CD8-positive, alpha-beta memory T cell (primary cell): Measurements from ENCODE around the gene B3GAT1. TPM values are rescaled to one million over a fixed set of nuclear protein-coding genes. Genes with fewer than 3 reads are reported as not detected.
A peak's percentile ranks its signal among the peaks of the same experiment; 100 is the strongest.
"Not testable (repeated sequence)": the region's sequence is repeated elsewhere in the genome, so short reads cannot be mapped to it uniquely, and the experiment has no call there.

Experiments
- CTCF ChIA-PET: fragments of 350-600 bp; sonication (Branson Sonifier 250); formaldehyde crosslinking; loops from one replicate; lab custom pipeline; 2021; ENCODE audit warnings: antibody characterized with exemption; lab: Charles Lee
- POLR2A ChIA-PET: fragments of 350-600 bp; sonication (Branson Sonifier 250); formaldehyde crosslinking; loops from one replicate; lab custom pipeline; 2021; ENCODE audit warnings: antibody characterized with exemption; lab: Charles Lee
- DNase-seq, 5 donors: peaks; one replicate each; pipeline versions ENCODE4 v3.0.0 to v3.0.0-alpha.2; 2020 to 2022; ENCODE audit warnings: mixed read lengths in 1 of 5
- H3K27ac ChIP-seq: one replicate; pipeline ENCODE4 v1.7.0; 2013; ENCODE audit warnings: low read depth, mild to moderate bottlenecking, low read length, moderate library complexity
- H3K27me3 ChIP-seq: 2 replicates; pipeline ENCODE4 v1.7.0; 2013; ENCODE audit warnings: low read length, mild to moderate bottlenecking; ENCODE audit not compliant: insufficient read depth, poor library complexity, severe bottlenecking
- H3K36me3 ChIP-seq: 2 replicates; pipeline ENCODE4 v1.7.0; 2013; ENCODE audit warnings: mild to moderate bottlenecking, low read length, moderate library complexity; ENCODE audit not compliant: insufficient read depth
- H3K4me1 ChIP-seq: 2 replicates; pipeline ENCODE4 v1.7.0; 2013; ENCODE audit warnings: mild to moderate bottlenecking, low read length, moderate library complexity; ENCODE audit not compliant: insufficient read depth
- H3K4me3 ChIP-seq: 2 replicates; pipeline ENCODE4 v1.7.0; 2013; ENCODE audit warnings: mild to moderate bottlenecking, low read length
- H3K9me3 ChIP-seq: 2 replicates; pipeline ENCODE4 v1.7.0; 2013; ENCODE audit warnings: mild to moderate bottlenecking, low read length
- H3K27ac Mint-ChIP-seq, 8 donors: one replicate each; pipeline ENCODE4 v1.8.0; 2020 to 2021; ENCODE audit warnings: mixed read lengths in 8 of 8, mild to moderate bottlenecking in 6 of 8, inconsistent platforms in 3 of 8, moderate library complexity in 3 of 8
- H3K27me3 Mint-ChIP-seq, 2 donors: one replicate each; pipeline ENCODE4 v1.8.0; 2020 to 2021; ENCODE audit warnings: mixed read lengths in 2 of 2, mild to moderate bottlenecking in 1 of 2, moderate library complexity in 1 of 2
- H3K36me3 Mint-ChIP-seq, 3 donors: one replicate each; pipeline ENCODE4 v1.8.0; 2020 to 2021; ENCODE audit warnings: mixed read lengths in 3 of 3, inconsistent platforms in 1 of 3, mild to moderate bottlenecking in 1 of 3
- H3K4me1 Mint-ChIP-seq, 3 donors: one replicate each; pipeline ENCODE4 v1.8.0; 2020 to 2021; ENCODE audit warnings: mixed read lengths in 3 of 3, inconsistent platforms in 1 of 3, mild to moderate bottlenecking in 1 of 3
- H3K4me3 Mint-ChIP-seq, 7 donors: one replicate each; pipeline ENCODE4 v1.8.0; 2020 to 2021; ENCODE audit warnings: mixed read lengths in 7 of 7, mild to moderate bottlenecking in 6 of 7, moderate library complexity in 4 of 7, inconsistent platforms in 2 of 7
- H3K9me3 Mint-ChIP-seq, 5 donors: one replicate each; pipeline ENCODE4 v1.8.0; 2020 to 2022; ENCODE audit warnings: mixed read lengths in 5 of 5, mild to moderate bottlenecking in 3 of 5, moderate library complexity in 2 of 5, inconsistent platforms in 1 of 5
- polyA plus RNA-seq: library from polyadenylated mRNA; unstranded; fragments of 300-500 nt; fragmentation: Illumina TruSeq; gene quantifications from one replicate; pipeline ENCODE4 v1.2.3, GENCODE V29; 2021
- total RNA-seq, 2 experiments: library from RNA; stranded (reverse); gene quantifications; one replicate each; pipeline ENCODE4 v1.2.3, GENCODE V29; 2021

The B3GAT1 gene, protein sequence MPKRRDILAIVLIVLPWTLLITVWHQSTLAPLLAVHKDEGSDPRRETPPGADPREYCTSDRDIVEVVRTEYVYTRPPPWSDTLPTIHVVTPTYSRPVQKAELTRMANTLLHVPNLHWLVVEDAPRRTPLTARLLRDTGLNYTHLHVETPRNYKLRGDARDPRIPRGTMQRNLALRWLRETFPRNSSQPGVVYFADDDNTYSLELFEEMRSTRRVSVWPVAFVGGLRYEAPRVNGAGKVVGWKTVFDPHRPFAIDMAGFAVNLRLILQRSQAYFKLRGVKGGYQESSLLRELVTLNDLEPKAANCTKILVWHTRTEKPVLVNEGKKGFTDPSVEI
- under 1 TPM; 0.35 to 0.44 TPM for total RNA-seq
- polyA plus RNA-seq: 0.07 TPM

DNA sequence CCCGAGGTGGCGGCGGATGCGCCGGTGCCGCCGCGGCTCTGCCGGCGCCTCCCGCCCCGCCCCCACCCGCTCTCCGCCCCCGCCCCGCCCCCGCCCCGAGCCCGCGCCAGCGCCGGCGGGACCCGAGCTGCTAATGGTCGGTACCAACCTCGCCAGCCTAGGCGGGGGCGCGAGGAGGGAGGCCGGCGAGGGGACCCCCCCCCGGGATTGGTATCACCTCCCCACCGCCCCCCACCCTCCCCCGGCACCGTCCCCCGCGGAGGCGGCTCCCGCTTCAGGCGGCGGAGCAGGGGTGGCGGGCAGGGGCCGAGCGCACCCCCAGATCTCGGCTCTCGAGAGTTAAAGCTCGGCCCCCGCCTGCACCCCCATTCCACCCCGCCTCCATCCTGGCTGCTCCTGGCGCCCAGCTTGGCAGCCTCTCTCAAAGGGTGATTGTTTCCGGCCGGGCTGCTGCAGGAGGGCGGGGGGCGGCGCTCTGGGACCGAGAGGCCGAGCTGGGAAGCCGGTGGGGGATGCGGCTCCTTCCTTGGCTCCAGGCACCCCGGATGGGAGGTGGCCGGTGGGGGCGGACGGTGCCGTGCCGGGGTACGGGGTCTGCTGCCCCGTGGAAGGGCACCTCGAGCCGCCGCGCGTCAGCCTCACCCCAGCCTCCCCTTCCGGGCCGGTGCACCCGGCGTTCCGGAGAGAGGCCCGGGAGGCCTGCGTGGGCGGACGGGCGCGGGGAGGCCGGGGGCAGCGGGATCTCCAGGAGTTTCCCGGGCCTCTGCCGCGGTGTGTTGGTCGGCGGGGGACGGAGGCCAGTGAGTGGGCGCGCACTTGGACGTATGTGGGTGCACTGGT is at the start of gene B3GAT1:
Gene B3GAT1 (minus strand): TSS at position 40 of the 840 bp plus-strand sequence. CDS start 24,583 bp downstream, outside the sequence.
- Histone ChIP-seq H3K9me3 (no peaks in the 10 kb centered on the region), H3K27me3 (peaks cover 20% of the 10 kb centered on the region), H3K4me3 (peak within 1 kb of the TSS; percentile 49), H3K4me1 (peaks cover 15% of the 10 kb centered on the region), H3K36me3 (no peaks in the 10 kb centered on the region), H3K27ac (no peak within 1 kb of the TSS)
- peak in 1 of 5 donors; percentile 22 for DNase-seq
- peaks cover 46 to 55% of the 10 kb centered on the region in 2 donors for H3K27me3 Mint-ChIP-seq
- H3K36me3 Mint-ChIP-seq: no peaks in the 10 kb centered on the region
- POLR2A ChIA-PET: no interaction called here
- CTCF ChIA-PET: no interaction called here
- peak within 1 kb of the TSS; percentile 55 to 88 (median 78) for H3K4me3 Mint-ChIP-seq
- peaks cover 18 to 26% (median 23%) of the 10 kb centered on the region in 3 donors for H3K4me1 Mint-ChIP-seq
- H3K9me3 Mint-ChIP-seq: no peaks in the 10 kb centered on the region
- peak within 1 kb of the TSS in 3 of 8 donors; percentile 23 to 87 (median 52) for H3K27ac Mint-ChIP-seq

DNA sequence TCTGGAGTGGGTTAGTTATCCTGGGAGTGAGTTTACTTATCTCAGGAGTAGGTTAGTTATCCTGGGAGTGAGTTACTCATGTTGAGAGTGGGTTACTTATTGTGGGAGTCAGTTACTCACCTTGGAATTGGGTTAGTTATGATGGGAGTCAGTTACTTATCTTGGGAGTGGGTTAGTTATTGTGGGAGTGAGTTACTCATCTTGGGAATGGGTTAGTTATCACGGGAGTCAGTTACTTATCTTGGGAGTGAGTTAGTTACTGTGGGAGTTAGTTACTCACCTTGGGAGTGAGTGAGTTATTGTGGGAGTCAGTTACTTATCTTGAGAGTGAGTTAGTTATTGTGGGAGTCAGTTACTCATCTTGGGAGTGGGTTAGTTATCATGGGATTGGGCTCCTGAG is 49.6 kb upstream of the B3GAT1 start:
- peaks cover 0 to 16% (median 8%) of the 10 kb centered on the region in 5 donors for H3K9me3 Mint-ChIP-seq
- peaks cover 4% of the 10 kb centered on the region for H3K27me3 ChIP-seq
- H3K4me1 Mint-ChIP-seq: no peaks in the 10 kb centered on the region
- H3K4me3 Mint-ChIP-seq: no peak overlapping the region
- POLR2A ChIA-PET: no interaction called here
- H3K27me3 Mint-ChIP-seq: peaks cover 11 to 47% of the 10 kb centered on the region in 2 donors
- CTCF ChIA-PET: no interaction called here
- H3K36me3 ChIP-seq: no peaks in the 10 kb centered on the region
- H3K4me3 ChIP-seq: no peak overlapping the region
- H3K36me3 Mint-ChIP-seq: no peaks in the 10 kb centered on the region
- H3K9me3 ChIP-seq: peaks cover 6% of the 10 kb centered on the region
- DNase-seq: no peak
- H3K27ac Mint-ChIP-seq: no peak overlapping the region
- H3K4me1 ChIP-seq: no peaks in the 10 kb centered on the region
- no peak overlapping the region for H3K27ac ChIP-seq

DNA sequence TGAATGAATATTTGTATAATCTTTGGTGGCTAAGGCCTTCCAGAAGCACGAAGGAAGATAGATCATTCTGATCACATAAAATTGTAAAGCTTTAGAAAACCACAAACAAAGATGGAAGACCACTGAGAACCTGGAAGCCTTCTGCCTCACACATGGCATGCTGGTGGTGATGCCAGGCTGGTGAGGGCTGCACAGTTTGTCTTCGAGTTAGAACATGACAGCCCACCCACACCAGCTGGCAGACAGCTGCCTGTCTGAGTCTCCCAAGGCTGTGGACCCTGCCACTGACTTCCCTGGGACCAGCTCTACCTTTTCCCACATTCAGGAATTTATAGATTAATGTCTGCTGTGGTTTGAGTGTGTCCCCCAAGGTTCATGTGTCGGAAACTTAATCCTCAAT is 48.8 kb upstream of the B3GAT1 start:
- H3K9me3 ChIP-seq: peaks cover 7% of the 10 kb centered on the region
- no peaks in the 10 kb centered on the region for H3K27me3 ChIP-seq
- no peaks in the 10 kb centered on the region for H3K36me3 Mint-ChIP-seq
- H3K36me3 ChIP-seq: no peaks in the 10 kb centered on the region
- H3K27ac ChIP-seq: no peak overlapping the region
- CTCF ChIA-PET: interaction anchor here (2.4 kb wide), 1 partner anchor 16 kb away, joined by 7 read pairs; no protein-coding TSS in a partner anchor
- H3K4me3 ChIP-seq: no peak overlapping the region
- no peak for DNase-seq
- no peaks in the 10 kb centered on the region for H3K4me1 Mint-ChIP-seq
- H3K4me3 Mint-ChIP-seq: no peak overlapping the region
- POLR2A ChIA-PET: no interaction called here
- no peaks in the 10 kb centered on the region for H3K4me1 ChIP-seq
- peaks cover 0 to 20% (median 16%) of the 10 kb centered on the region in 5 donors for H3K9me3 Mint-ChIP-seq
- H3K27ac Mint-ChIP-seq: no peak overlapping the region
- peaks cover 9 to 45% of the 10 kb centered on the region in 2 donors for H3K27me3 Mint-ChIP-seq

DNA sequence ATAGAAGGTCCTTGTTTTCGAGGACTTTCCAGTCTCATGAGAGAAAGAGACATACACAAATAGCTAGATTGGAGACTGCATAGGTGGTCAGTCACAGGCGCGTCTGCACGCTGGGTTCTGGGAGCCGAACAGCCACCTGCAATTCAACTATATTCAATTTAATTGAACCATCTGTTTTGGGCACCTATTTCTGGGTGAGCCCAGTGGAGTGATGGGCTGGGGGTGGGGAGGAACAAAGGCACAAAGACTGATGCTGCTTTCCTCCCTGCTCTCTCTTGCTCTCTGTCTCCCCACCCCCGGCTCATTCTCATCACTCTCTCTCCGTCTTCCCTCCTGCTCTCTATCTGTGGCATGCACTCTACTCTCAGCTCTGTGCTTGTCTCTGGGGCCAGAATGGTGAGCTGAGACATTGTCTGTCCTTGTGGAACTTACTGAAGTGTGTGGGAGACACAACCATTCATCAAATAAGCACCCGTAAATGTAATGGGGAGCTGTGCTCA is 48.1 kb upstream of the B3GAT1 start:
- Mint-ChIP-seq H3K36me3 (no peaks in the 10 kb centered on the region), H3K27me3 (peaks cover 7 to 37% of the 10 kb centered on the region in 2 donors), H3K4me3 (no peak overlapping the region), H3K27ac (peak overlapping the region in 1 of 8 donors; percentile 9), H3K4me1 (no peaks in the 10 kb centered on the region), H3K9me3 (peaks cover 0 to 23% (median 17%) of the 10 kb centered on the region in 5 donors)
- Histone ChIP-seq H3K9me3 (peaks cover 7% of the 10 kb centered on the region), H3K27ac (no peak overlapping the region), H3K4me3 (no peak overlapping the region), H3K4me1 (no peaks in the 10 kb centered on the region), H3K27me3 (no peaks in the 10 kb centered on the region), H3K36me3 (no peaks in the 10 kb centered on the region)
- CTCF ChIA-PET: interaction anchor here (0.8 to 2.4 kb wide), 2 partner anchors 11 to 17 kb away, joined by 4 to 7 read pairs; no protein-coding TSS in a partner anchor
- POLR2A ChIA-PET: interaction anchor here (0.7 kb wide), 1 partner anchor 49 kb away, joined by 3 read pairs; no protein-coding TSS in a partner anchor
- no peak for DNase-seq

DNA sequence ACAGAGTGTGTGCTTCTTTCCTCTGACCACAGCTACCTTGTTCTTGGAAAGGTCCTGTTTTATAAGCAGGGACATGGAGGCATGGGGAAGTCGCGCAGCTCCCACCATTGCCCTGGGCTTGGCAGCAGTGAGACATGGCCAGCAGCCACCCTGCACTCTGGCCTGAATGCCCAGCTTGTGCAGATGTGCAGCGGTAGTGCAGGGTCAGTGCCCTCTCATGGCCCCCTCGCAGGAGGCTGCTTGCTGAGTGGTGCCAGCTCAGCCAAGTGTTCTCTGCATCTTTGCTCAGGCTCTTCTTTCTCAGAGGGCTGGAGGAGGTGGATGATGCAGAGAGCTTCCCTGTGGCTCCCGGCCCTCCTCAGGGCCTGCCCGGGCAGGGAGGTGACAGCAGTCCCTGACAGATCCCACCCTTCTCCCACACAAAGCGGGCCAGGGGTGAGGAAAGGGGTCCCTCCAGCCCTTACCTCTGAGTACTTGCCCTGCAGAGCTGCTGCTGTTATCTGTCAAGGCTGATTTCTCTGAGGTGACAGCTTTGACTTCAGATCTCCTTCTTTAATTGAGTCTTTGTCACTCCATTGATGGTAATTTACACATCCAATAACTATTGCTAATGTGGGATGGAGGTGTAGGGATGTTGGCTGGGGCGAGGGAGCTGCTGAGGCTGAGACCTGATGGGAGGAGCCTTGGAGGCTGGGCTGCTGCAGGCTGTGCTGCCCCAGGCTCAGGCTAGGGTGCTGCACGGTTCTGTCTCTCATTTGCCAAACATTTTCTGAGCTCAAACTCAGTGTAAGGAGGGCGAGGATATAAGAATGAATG is 47.4 kb upstream of the B3GAT1 start:
- no peak for DNase-seq
- H3K4me3 ChIP-seq: no peak overlapping the region
- CTCF ChIA-PET: interaction anchor here (0.8 to 2.4 kb wide), 2 partner anchors 11 to 17 kb away, joined by 4 to 7 read pairs; no protein-coding TSS in a partner anchor
- Mint-ChIP-seq H3K27me3 (peaks cover 7 to 31% of the 10 kb centered on the region in 2 donors), H3K4me3 (no peak overlapping the region), H3K4me1 (no peaks in the 10 kb centered on the region), H3K27ac (no peak overlapping the region), H3K36me3 (no peaks in the 10 kb centered on the region), H3K9me3 (peaks cover 0 to 27% (median 17%) of the 10 kb centered on the region in 5 donors)
- no peak overlapping the region for H3K27ac ChIP-seq
- POLR2A ChIA-PET: interaction anchor here (0.7 kb wide), 1 partner anchor 50 kb away, joined by 3 read pairs; no protein-coding TSS in a partner anchor
- no peaks in the 10 kb centered on the region for H3K27me3 ChIP-seq
- peaks cover 7% of the 10 kb centered on the region for H3K9me3 ChIP-seq
- H3K4me1 ChIP-seq: no peaks in the 10 kb centered on the region
- H3K36me3 ChIP-seq: no peaks in the 10 kb centered on the region

DNA sequence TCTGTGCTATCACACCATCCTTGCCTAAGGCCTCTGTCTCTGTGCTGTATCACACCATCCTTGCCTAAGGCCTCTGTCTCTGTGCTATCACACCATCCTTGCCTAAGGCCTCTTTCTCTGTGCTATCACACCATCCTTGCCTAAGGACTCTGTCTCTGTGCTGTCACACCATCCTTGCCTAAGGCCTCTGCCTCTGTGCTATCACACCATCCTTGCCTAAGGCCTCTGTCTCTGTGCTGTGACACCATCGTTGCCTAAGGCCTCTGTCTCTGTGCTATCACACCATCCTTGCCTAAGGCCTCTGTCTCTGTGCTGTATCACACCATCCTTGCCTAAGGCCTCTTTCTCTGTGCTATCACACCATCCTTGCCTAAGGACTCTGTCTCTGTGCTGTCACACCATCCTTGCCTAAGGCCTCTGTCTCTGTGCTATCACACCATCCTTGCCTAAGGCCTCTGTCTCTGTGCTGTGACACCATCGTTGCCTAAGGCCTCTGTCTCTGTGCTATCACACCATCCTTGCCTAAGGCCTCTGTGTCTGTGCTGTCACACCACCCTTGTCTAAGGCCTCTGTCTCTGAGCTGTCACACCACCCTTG is 45.5 kb upstream of the B3GAT1 start:
- H3K36me3 Mint-ChIP-seq, H3K9me3 ChIP-seq, H3K27me3 ChIP-seq, H3K4me3 ChIP-seq, H3K4me3 Mint-ChIP-seq, H3K4me1 Mint-ChIP-seq, CTCF ChIA-PET, H3K27ac ChIP-seq, H3K4me1 ChIP-seq, H3K36me3 ChIP-seq, DNase-seq, POLR2A ChIA-PET, H3K27ac Mint-ChIP-seq: not testable (repeated sequence)
- H3K9me3 Mint-ChIP-seq: peaks cover 0 to 27% (median 17%) of the 10 kb centered on the region in 5 donors
- peaks cover 15 to 27% of the 10 kb centered on the region in 2 donors for H3K27me3 Mint-ChIP-seq

DNA sequence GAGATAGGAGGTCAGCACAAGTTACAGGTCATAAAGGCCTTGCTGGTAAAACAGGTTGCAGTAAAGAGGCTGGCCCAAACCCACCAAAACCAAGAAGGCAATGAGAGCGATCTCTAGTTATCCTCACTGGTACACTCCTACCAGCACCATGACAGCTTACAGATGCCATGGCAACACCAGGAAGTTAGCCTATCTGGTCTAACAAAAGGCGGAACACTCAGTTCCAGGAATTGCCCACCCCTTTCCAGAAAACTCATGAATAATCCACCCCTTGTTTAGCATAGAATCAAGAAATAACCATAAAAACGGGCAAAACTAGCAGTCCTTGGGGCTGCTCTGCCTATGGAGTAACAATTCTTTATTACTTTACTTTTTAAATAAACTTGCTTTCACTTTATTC is 43.5 kb upstream of the B3GAT1 start:
- peaks cover 7% of the 10 kb centered on the region for H3K9me3 ChIP-seq
- ChIA-PET CTCF (no interaction called here), POLR2A (no interaction called here)
- H3K36me3 Mint-ChIP-seq: no peaks in the 10 kb centered on the region
- DNase-seq: no peak
- no peak overlapping the region for H3K4me3 ChIP-seq
- no peak overlapping the region for H3K4me3 Mint-ChIP-seq
- H3K27ac ChIP-seq: no peak overlapping the region
- peaks cover 10 to 14% of the 10 kb centered on the region in 2 donors for H3K27me3 Mint-ChIP-seq
- H3K36me3 ChIP-seq: no peaks in the 10 kb centered on the region
- peaks cover 0 to 27% (median 17%) of the 10 kb centered on the region in 5 donors for H3K9me3 Mint-ChIP-seq
- no peaks in the 10 kb centered on the region for H3K27me3 ChIP-seq
- H3K27ac Mint-ChIP-seq: no peak overlapping the region
- no peaks in the 10 kb centered on the region for H3K4me1 Mint-ChIP-seq
- H3K4me1 ChIP-seq: no peaks in the 10 kb centered on the region
